HFFc6 (cell line): ENCODE results near the gene ABCC5. TPM values are rescaled to one million over a fixed set of nuclear protein-coding genes. Genes with fewer than 3 reads are reported as not detected.

Experiments
- DNase-seq: peaks from one replicate; pipeline ENCODE4 v3.0.0-alpha.2; 2018
- H3K27ac Mint-ChIP-seq: 2 replicates; pipeline ENCODE4 v1.8.0; 2020; ENCODE audit warnings: mild to moderate bottlenecking, mixed read lengths
- H3K27me3 Mint-ChIP-seq: 2 replicates; pipeline ENCODE4 v1.8.0; 2021; ENCODE audit warnings: mild to moderate bottlenecking, moderate library complexity, mixed read lengths; ENCODE audit not compliant: insufficient read depth
- H3K36me3 Mint-ChIP-seq: 2 replicates; pipeline ENCODE4 v1.8.0; 2021; ENCODE audit warnings: low read depth, mixed read lengths
- H3K4me1 Mint-ChIP-seq: 2 replicates; pipeline ENCODE4 v1.8.0; 2020; ENCODE audit warnings: low read depth, mixed read lengths
- H3K4me3 Mint-ChIP-seq: 2 replicates; pipeline ENCODE4 v1.8.0; 2020; ENCODE audit warnings: mild to moderate bottlenecking, moderate library complexity, mixed read lengths
- H3K9me3 Mint-ChIP-seq: 2 replicates; pipeline ENCODE4 v1.8.0; 2020; ENCODE audit warnings: mild to moderate bottlenecking, mixed read lengths
- CTCF ChIP-seq: fragments of 200-600 bp; sonication (generic); IDR thresholded peaks from 2 replicates; pipeline ENCODE4 v1.5.0; 2021; ENCODE audit warnings: antibody characterized with exemption, mild to moderate bottlenecking
- long read RNA-seq: library from polyadenylated mRNA; unstranded; transcript quantifications from one replicate; pipeline ENCODE4 v2.0.0, GENCODE V29; 2019
- total RNA-seq, 6 experiments: library from RNA; stranded (reverse); fragmentation: NEBNext Ultra II Directional; extraction: Animal tissue kit (Norgen Biotek cat#: 25700); gene quantifications; 2 replicates in 1 of 6; 3 replicates in 5 of 6; pipeline ENCODE4 v1.2.3, GENCODE V29; 2021

The ABCC5 gene
- 10 to 100 TPM; 16.6 to 19.6 (median 17.4) TPM for total RNA-seq
- long read RNA-seq, full-length matches to known transcripts, result 5 of 17 reads
- long read RNA-seq, partial matches to known transcripts, result 6 of 17 reads
- long read RNA-seq, other reads (novel, unspliced or antisense), result 6 of 17 reads

GRCh38 chr3:184017672-184018423 is at the start of gene ABCC5:
ABCC5 (minus strand) TSS chr3:184017884; CDS start chr3:184014392, 3,492 bp downstream.
- Mint-ChIP-seq H3K36me3 (peaks cover under 1% of the 10 kb centered on the region; the same call in 1 of the 2 replicates), H3K4me3 (peak within 1 kb of the TSS; percentile 99), H3K27me3 (peaks cover 13% of the 10 kb centered on the region), H3K27ac (peak within 1 kb of the TSS; percentile 80), H3K9me3 (no peaks in the 10 kb centered on the region), H3K4me1 (peaks cover 34% of the 10 kb centered on the region)
- peak; percentile 90 for DNase-seq
- peak; percentile 72 for TF ChIP-seq CTCF

GRCh38 chr3:184066211-184066610 is 48.5 kb upstream of the ABCC5 start:
- Mint-ChIP-seq H3K9me3 (peaks cover 8% of the 10 kb centered on the region), H3K27me3 (peaks cover 4% of the 10 kb centered on the region), H3K36me3 (peaks cover 13% of the 10 kb centered on the region), H3K4me1 (peaks cover 28% of the 10 kb centered on the region), H3K27ac (no peak overlapping the region), H3K4me3 (no peak overlapping the region)
- TF ChIP-seq CTCF, result no peak
- DNase-seq, result peak; percentile 51

GRCh38 chr3:184062637-184063036 is 45.0 kb upstream of the ABCC5 start:
- Mint-ChIP-seq H3K9me3 (no peaks in the 10 kb centered on the region), H3K36me3 (no peaks in the 10 kb centered on the region), H3K27me3 (peaks cover 7% of the 10 kb centered on the region), H3K27ac (no peak overlapping the region), H3K4me1 (peaks cover 37% of the 10 kb centered on the region), H3K4me3 (no peak overlapping the region)
- no peak for DNase-seq
- TF ChIP-seq CTCF, result no peak

DNA sequence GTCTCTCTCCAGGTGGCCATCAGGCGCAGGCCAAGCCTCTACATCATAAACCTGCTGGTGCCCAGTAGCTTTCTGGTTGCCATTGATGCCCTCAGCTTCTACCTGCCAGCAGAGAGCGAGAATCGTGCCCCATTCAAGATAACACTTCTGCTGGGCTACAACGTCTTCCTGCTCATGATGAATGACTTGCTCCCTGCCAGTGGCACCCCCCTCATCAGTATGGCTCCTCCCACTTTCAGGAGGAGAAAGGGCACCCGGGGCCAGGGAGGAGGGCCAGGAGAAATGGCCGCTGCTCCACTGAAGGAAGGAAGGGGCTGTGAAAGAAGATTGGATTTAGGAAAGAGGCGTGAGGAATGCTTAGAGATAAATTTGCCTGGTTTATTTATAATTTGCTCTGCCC is 41.7 kb upstream of the ABCC5 start:
- H3K9me3 Mint-ChIP-seq, result no peaks in the 10 kb centered on the region
- no peaks in the 10 kb centered on the region for H3K36me3 Mint-ChIP-seq
- no peak for DNase-seq
- H3K27ac Mint-ChIP-seq, result no peak overlapping the region
- no peak overlapping the region for H3K4me3 Mint-ChIP-seq
- peaks cover 10% of the 10 kb centered on the region for H3K27me3 Mint-ChIP-seq
- TF ChIP-seq CTCF, result no peak
- H3K4me1 Mint-ChIP-seq, result peaks cover 17% of the 10 kb centered on the region

DNA sequence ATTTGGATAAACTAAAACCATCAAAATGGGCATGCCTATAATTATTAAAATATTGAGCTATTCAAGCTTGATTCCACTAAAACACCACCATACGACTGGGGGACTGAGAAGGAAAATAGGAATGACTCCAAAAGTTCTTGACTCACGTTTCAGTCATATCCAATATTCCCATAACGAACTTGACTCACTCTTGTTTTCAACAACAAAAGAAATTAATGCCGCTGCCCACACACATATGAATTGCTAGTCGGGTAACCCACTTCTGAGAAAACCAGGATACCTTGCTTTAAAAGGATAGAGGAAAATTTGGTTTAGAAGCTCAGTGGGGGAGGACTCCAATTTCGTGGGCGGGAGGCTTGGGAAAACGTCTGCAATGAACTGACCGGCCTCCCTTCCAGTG is 40.3 kb upstream of the ABCC5 start:
- H3K4me1 Mint-ChIP-seq, result peaks cover 17% of the 10 kb centered on the region
- H3K27me3 Mint-ChIP-seq, result peaks cover 20% of the 10 kb centered on the region
- peak; percentile 58 for DNase-seq
- H3K36me3 Mint-ChIP-seq, result no peaks in the 10 kb centered on the region
- H3K27ac Mint-ChIP-seq, result peak overlapping the region; percentile 5; the same call in 1 of the 2 replicates
- no peak for TF ChIP-seq CTCF
- peak overlapping the region; percentile 45; the same call in 1 of the 2 replicates for H3K4me3 Mint-ChIP-seq
- H3K9me3 Mint-ChIP-seq, result no peaks in the 10 kb centered on the region
